GM12872 (cell line): ENCODE measurements around the gene OXLD1.

Experiments
- CTCF ChIP-seq: IDR thresholded peaks from 3 replicates; pipeline ENCODE4 v1.5.1; 2011; ENCODE audit warnings: low read depth, mild to moderate bottlenecking, low read length, moderate library complexity; ENCODE audit not compliant: insufficient read depth

Gene OXLD1

DNA sequence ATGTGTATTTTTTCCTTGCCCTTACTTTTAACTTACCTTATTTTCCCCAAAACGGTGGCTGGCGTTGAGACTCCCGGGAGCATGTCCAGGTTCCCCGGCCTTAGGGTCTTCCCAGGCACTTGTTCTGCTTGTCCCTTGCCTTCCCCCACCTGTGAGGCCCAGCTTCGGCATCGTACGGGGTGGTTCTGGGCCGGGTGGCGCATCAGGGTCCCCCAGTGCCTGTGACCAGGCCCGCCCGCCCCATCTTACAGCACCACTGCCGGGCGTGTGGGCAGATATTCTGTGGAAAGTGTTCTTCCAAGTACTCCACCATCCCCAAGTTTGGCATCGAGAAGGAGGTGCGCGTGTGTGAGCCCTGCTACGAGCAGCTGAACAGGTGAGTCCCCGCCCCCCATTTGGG lies 24.8 kb upstream of the OXLD1 start:
- TF ChIP-seq CTCF: no peak

DNA sequence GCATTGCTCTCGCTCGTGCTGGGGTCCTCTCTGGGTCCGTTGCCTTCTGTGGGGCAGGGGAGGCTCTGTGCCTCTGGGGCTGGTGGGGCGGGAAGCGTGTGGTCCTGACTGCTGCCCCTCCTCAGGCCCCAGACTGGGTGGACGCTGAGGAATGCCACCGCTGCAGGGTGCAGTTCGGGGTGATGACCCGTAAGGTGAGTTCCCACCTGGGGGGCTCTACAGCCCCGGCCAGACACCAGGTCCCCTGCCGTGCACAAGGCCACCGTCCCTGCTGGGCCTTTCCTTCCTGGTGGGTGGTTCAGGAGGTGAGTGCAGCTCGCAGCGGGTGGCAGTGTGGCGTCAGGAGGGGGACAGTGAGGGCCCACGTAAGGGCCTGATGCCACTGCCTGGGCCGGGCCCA lies 24.1 kb upstream of the OXLD1 start:
- no peak for TF ChIP-seq CTCF

GRCh38 chr17:81690066-81690465 lies 23.7 kb upstream of the OXLD1 start:
- no peak for TF ChIP-seq CTCF

- no peak for TF ChIP-seq CTCF
These were observed 22.2 kb upstream of the OXLD1 start for GRCh38 chr17:81688616-81689015.

DNA sequence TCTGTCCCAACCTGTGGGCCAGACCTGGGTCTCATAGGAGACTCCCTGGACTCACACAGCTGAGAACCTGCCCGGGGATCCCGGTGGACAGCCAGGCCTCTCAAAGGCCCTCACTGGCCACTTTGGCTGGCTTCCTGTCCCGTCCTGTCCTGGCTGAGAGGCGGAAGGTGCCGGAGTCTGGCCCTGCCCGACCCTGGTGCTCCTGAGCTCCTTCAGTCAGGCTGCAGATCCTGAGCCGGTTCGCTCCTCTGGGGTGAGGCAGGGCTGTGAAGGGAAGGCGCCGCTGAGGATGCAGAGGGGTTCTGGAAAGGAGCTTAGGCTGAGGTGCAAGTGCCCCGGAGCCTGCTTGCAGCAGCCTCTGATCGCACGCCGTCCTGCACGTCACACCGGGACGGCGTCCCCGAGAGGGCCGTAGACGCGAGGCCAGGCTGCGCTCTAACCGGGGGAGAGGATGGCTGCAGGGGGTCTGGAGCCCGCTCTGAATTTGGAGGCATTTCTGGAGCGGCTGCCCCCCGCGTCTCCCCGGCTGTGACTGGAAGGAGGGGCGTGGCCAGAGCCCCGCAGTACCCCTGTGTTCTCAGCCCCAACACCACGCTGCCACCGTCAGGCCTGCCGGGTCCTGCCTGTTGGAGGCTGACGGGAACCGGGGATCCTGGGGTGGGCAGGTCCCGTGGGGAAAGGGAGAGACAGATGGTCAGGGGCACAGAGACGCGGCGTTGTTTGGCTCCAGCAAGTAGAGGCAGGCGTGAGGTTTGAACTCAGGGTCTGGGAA lies 21.6 kb upstream of the OXLD1 start:
- no peak for TF ChIP-seq CTCF

GRCh38 chr17:81686614-81687013 lies 20.2 kb upstream of the OXLD1 start:
- no peak for TF ChIP-seq CTCF

- TF ChIP-seq CTCF: no peak
These were observed 18.7 kb upstream of the OXLD1 start for GRCh38 chr17:81685108-81685507.
